DOHH2 (cell line): ENCODE data around the gene ANP32B.

Source experiments
- H3F3A ChIP-seq: fragments of 200-600 bp; sonication (generic), shearing (Covaris generic); 2 replicates; pipeline ENCODE4 v1.6.0; 2016; ENCODE audit warnings: antibody characterized with exemption, mild to moderate bottlenecking; ENCODE audit not compliant: control insufficient read depth, insufficient read depth
- H3K27ac ChIP-seq: fragments of 200-600 bp; sonication (generic); 2 replicates; pipeline ENCODE4 v1.5.1; 2014; ENCODE audit warnings: low read depth, mild to moderate bottlenecking, low read length, moderate library complexity
- H3K27me3 ChIP-seq: fragments of 200-600 bp; sonication (generic); 2 replicates; pipeline ENCODE4 v1.6.1; 2014; ENCODE audit warnings: mild to moderate bottlenecking, low read length, mixed read lengths; ENCODE audit not compliant: control insufficient read depth
- H3K36me3 ChIP-seq: fragments of 200-600 bp; sonication (generic); 2 replicates; pipeline ENCODE4 v1.6.1; 2014; ENCODE audit warnings: mild to moderate bottlenecking, low read length, moderate library complexity, mixed read lengths; ENCODE audit not compliant: control insufficient read depth
- H3K4me1 ChIP-seq: fragments of 200-600 bp; sonication (generic); 2 replicates; pipeline ENCODE4 v1.6.1; 2014; ENCODE audit warnings: mild to moderate bottlenecking, low read length, mixed read lengths; ENCODE audit not compliant: control insufficient read depth
- H3K4me2 ChIP-seq: fragments of 200-600 bp; sonication (generic); 2 replicates; pipeline ENCODE4 v1.6.0; 2014; ENCODE audit warnings: mild to moderate bottlenecking, low read length, moderate library complexity
- H3K4me3 ChIP-seq: fragments of 200-600 bp; sonication (generic); 2 replicates; pipeline ENCODE4 v1.5.1; 2014; ENCODE audit warnings: mild to moderate bottlenecking, low read length, mixed read lengths
- H3K79me2 ChIP-seq: fragments of 200-600 bp; sonication (generic); 2 replicates; pipeline ENCODE4 v1.6.1; 2014; ENCODE audit warnings: mild to moderate bottlenecking, low read length, mixed read lengths; ENCODE audit not compliant: control insufficient read depth
- H3K9me2 ChIP-seq: fragments of 200-600 bp; sonication (generic); replicated peaks from 2 replicates; pipeline ENCODE4 v1.6.1; 2014; ENCODE audit warnings: mild to moderate bottlenecking, low read length, mixed read lengths; ENCODE audit not compliant: control insufficient read depth
- H3K9me3 ChIP-seq: fragments of 200-600 bp; sonication (generic); 2 replicates; pipeline ENCODE4 v1.6.1; 2014; ENCODE audit warnings: antibody characterized with exemption, low read length, mixed read lengths; ENCODE audit not compliant: control insufficient read depth, insufficient read depth
- H4K20me1 ChIP-seq: fragments of 200-600 bp; sonication (generic); 2 replicates; pipeline ENCODE4 v1.6.0; 2014; ENCODE audit warnings: low read depth, mild to moderate bottlenecking, antibody characterized with exemption, low read length, moderate library complexity; ENCODE audit not compliant: control insufficient read depth, insufficient read depth
- EZH2phosphoT487 ChIP-seq: fragments of 200-600 bp; sonication (generic); IDR thresholded peaks from 2 replicates; pipeline ENCODE4 v1.6.1; 2017; ENCODE audit warnings: borderline replicate concordance, mild to moderate bottlenecking, antibody characterized with exemption, low read length, moderate library complexity, mixed read lengths
- TF ChIP-seq, protein P1 (sequence below): fragments of 200-600 bp; sonication (generic); IDR thresholded peaks from one replicate; pipeline ENCODE4 v1.5.1; 2014; ENCODE audit warnings: antibody characterized with exemption, mild to moderate bottlenecking, low read depth, low read length; ENCODE audit not compliant: poor library complexity, severe bottlenecking

The ANP32B gene

DNA sequence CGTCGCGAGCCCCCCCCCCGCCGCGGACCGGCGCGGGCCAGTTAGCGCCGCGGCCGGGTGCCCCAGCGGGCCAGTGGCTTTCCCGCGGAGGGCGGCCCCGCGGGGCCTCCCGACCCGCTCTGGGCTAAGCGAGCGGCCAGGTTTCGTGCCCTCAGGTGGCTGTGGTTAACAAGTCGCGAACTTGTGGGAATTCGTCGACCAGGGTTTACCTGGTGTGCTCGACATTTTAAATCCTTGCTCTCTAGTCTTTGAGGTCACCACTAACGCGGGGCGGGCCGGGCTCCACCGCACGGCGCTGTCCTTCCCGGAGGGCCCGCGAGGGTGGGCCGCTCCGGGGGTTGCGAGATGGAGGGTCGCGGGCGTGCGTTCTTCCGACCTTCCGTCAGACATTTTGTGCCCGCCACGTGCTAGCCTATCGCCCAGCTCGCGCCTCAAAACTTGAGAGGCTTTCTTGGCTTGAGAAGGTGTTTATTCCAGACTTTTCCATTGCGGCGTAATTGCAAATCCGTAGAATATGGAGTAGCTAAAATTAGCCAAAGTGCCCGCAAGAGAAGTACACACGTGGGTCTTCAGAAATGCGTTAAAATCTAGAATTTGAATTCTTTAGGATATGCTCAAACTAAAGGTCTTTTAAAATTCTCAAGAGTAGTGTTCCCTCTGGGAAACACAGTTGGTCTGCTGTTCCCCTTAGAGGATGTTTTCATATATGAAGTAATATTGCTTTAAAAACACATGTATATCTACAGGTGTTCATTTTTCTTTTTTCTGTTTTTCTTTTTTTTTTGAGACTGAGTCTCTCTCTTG lies 2.1 kb downstream of the ANP32B start:
- Histone ChIP-seq H3K9me2 (no peaks in the 10 kb centered on the region), H3K27me3 (no peaks in the 10 kb centered on the region), H3K79me2 (peaks cover 90% of the 10 kb centered on the region)

GRCh38 chr9:97987487-97987886 lies 4.3 kb downstream of the ANP32B start:
- Histone ChIP-seq H3K4me2 (peak overlapping the region; percentile 99), H3F3A (peaks cover 16% of the 10 kb centered on the region), H3K36me3 (peaks cover 78% of the 10 kb centered on the region), H4K20me1 (peaks cover 40% of the 10 kb centered on the region), H3K4me3 (peak overlapping the region; percentile 81), H3K4me1 (peaks cover 75% of the 10 kb centered on the region), H3K9me3 (no peaks in the 10 kb centered on the region), H3K79me2 (peaks cover 98% of the 10 kb centered on the region), H3K27ac (peak overlapping the region; percentile 88), H3K9me2 (no peaks in the 10 kb centered on the region), H3K27me3 (no peaks in the 10 kb centered on the region)
- TF ChIP-seq EZH2phosphoT487: no peak
- TF ChIP-seq, protein P1, sequence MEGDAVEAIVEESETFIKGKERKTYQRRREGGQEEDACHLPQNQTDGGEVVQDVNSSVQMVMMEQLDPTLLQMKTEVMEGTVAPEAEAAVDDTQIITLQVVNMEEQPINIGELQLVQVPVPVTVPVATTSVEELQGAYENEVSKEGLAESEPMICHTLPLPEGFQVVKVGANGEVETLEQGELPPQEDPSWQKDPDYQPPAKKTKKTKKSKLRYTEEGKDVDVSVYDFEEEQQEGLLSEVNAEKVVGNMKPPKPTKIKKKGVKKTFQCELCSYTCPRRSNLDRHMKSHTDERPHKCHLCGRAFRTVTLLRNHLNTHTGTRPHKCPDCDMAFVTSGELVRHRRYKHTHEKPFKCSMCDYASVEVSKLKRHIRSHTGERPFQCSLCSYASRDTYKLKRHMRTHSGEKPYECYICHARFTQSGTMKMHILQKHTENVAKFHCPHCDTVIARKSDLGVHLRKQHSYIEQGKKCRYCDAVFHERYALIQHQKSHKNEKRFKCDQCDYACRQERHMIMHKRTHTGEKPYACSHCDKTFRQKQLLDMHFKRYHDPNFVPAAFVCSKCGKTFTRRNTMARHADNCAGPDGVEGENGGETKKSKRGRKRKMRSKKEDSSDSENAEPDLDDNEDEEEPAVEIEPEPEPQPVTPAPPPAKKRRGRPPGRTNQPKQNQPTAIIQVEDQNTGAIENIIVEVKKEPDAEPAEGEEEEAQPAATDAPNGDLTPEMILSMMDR: no peak

More for the DNA sequence above, 2.1 kb downstream of the ANP32B start:
- Histone ChIP-seq H4K20me1 (peaks cover 23% of the 10 kb centered on the region; the same call in 1 of the 2 replicates), H3K4me1 (peaks cover 74% of the 10 kb centered on the region), H3K4me3 (peak overlapping the region; percentile 81), H3K36me3 (peaks cover 63% of the 10 kb centered on the region), H3K4me2 (peak overlapping the region; percentile 99), H3K9me3 (no peaks in the 10 kb centered on the region), H3F3A (peaks cover 10% of the 10 kb centered on the region), H3K27ac (peak overlapping the region; percentile 88)
- TF ChIP-seq, protein P1: no peak
- TF ChIP-seq EZH2phosphoT487: no peak

- peak overlapping the region; percentile 62 for H3K4me2 ChIP-seq
- peaks cover 67% of the 10 kb centered on the region for H4K20me1 ChIP-seq
- H3K9me3 ChIP-seq: no peaks in the 10 kb centered on the region
- H3K36me3 ChIP-seq: peaks cover 91% of the 10 kb centered on the region
- TF ChIP-seq EZH2phosphoT487: no peak
- TF ChIP-seq, protein P1: peak; percentile 61
- peaks cover 89% of the 10 kb centered on the region for H3K4me1 ChIP-seq
- H3K79me2 ChIP-seq: peaks cover 100% of the 10 kb centered on the region
- peaks cover 34% of the 10 kb centered on the region for H3F3A ChIP-seq
- no peaks in the 10 kb centered on the region for H3K9me2 ChIP-seq
- no peaks in the 10 kb centered on the region for H3K27me3 ChIP-seq
- peak overlapping the region; percentile 32 for H3K4me3 ChIP-seq
- H3K27ac ChIP-seq: peak overlapping the region; percentile 44
Measured at GRCh38 chr9:97990259-97990658, 7.1 kb downstream of the ANP32B start.
